Lower leg skin (tissue), 3 donors: ENCODE data around the gene SPAG9.

Experiments
- CTCF ChIP-seq, 3 donors: fragments of 450-650 bp; IDR thresholded peaks; one replicate each; pipeline ENCODE4 v1.5.1; 2016; ENCODE audit warnings: antibody characterized with exemption in 3 of 3, mild to moderate bottlenecking in 3 of 3, moderate library complexity in 2 of 3
- POLR2A ChIP-seq, 2 donors: fragments of 450-650 bp; IDR thresholded peaks; one replicate each; pipeline ENCODE4 v1.6.1; 2016 to 2017; ENCODE audit warnings: antibody characterized with exemption in 2 of 2, mild to moderate bottlenecking in 1 of 2, moderate library complexity in 1 of 2

GRCh38 chr17:50916708-50917417 lies 203.8 kb downstream of the SPAG9 start:
- TF ChIP-seq CTCF (IDR thresholded peaks at IDR 0.05) (no peak), POLR2A (IDR thresholded peaks at IDR 0.05) (no peak)
